Islet precursor cell (in vitro differentiated cells): ENCODE data around the gene DNAJC24.

Experiments used
- DNase-seq: peaks from one replicate; pipeline ENCODE4 v3.0.0-alpha.2; 2018

Gene DNAJC24

DNA sequence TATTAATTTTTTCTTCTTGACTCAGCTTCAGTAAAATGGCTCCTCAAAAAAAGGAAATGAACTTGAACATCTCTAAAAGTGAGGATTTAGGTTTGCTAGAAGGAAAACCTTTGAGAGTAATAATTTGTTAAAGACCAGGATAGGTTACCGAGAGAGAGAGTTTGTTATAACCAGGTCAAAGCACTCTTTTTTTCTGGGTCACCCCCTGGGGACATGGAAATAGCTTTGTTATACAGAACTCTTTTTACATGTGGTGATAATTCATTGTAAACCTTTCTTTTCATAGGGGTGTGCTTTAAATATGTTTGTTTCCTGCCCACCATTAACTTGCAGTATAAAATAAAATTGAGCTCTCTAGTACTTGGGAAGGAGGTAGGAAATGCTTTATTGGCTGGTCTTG lies 47.7 kb downstream of the DNAJC24 start:
- no peak for DNase-seq

DNA sequence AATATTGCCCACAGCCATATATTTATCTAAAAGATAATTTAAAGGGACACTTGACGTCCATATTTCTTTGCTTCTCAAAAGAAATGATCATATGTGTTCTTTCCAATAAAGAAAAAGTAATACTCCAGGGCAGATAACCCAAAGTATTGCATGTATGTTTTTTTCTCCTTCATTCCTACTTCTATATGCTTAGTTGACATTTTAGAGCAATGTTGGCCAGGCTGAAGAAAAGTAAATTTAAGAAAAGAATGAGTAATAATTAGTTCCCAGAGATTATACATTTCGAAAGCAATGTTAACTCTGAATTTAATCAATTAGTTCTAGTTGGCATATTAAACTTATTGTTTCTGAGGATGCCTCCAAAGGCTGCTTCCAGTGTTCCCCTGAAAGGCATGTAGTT lies 48.2 kb downstream of the DNAJC24 start:
- DNase-seq: no peak

DNA sequence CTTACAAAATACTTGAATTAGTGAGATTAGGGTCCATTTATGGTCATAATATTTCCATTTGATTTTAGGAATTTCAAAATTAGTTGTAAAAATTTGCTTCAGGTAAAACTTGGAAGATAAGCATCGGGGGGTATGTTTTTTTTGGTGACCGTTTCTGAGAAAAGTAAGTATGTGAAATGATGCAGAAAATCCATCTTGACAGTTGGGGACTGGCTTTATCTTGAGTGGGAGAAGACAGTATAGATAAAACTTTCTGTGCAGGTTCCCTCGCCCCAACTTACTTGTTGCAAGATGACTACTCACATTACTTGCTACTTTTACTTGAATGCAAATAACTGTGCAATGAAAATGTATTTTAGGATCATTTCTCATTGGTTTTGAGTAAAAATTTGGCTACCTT lies 49.5 kb downstream of the DNAJC24 start:
- DNase-seq: no peak

DNA sequence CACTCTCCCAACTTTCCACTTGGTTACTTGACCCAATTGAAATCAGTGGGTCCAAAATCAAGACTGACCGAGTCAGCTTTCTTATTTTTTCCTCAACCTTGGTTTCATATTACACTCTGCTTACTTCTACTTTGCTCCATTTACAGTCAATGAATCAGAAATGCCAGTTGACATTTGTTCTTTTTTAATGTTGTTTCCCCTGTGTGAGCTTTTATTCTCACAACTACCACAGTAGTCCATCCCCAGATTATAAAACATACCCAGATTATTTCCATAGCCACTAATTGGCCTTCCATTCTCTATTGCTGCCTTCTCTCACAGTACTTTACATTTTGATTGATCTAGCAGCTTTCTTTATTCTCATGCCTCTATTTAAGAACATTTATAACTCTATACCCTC lies 50.0 kb downstream of the DNAJC24 start:
- DNase-seq: no peak

DNA sequence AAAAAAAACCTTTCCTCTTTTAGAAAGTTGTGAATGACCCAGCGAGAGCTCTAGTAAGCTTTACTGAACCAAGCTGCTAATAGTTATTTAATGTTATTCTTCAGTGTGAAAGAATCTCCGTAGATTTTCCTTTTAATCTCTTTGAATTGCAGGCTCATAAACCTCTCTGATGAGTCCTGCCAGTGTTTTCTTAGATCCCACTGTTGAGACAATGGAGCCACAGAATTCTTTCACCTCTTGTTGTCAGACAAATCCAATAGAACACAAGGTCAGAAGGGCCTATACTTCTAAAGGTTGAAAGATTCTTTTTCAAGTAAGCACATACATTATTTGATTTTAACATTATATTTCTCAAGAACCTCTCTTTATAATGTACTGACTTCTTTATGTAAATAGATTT lies 52.2 kb downstream of the DNAJC24 start:
- no peak for DNase-seq

DNA sequence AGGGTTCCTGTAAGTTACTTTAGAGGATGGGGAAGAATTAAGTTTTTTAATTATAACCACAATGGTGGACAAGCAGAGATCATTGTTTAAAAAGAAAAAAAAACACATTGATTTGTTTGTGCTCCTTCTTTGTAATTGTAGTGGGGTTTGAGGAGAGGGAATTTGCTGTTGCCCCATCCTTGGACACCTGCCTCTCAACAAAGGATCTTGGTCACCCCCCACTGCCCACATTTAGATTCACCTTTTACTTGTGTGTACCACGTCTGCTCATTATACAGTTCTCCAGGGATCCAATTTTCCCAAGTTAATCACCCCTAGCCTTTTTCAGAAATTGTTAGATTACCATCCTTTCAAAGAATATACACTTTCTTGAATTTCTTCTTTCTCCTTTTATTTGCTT lies 53.0 kb downstream of the DNAJC24 start:
- DNase-seq: no peak

DNA sequence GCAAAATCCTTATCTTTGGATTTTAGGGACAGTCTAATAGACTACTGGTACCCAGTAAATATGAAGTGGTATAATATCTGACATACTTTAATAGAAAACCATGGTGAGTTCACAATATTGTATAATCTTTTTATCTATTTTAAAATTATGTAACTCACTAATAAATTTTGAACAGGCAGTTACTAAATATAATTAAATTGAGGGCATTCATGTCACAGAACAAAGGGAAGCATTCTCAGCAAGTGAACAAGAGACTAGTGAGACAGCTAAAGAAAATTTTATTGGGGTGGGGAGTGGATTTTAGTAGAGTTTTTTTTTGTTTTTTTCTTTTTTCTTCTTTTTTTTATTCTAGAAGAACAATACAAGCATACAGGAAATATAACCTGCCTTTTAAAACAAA lies 55.0 kb downstream of the DNAJC24 start:
- no peak for DNase-seq

DNA sequence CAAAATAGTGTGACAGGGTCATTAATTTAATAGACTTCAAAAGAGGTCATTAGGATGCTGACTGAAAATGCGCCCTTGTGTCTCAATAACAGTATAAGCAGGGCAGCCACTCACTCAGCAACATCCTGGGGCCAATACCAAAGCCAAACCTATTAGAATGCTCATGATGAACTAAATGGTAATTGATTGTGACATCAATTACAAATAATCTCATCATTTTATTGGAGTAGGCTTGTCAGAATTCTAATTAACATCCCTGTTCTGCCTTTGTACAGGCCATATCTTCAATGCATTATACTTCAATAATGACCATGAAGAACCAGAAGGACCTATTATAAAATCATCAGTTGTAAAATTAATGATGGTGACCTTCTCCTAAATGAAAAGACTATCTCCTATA lies 64.2 kb downstream of the DNAJC24 start:
- no peak for DNase-seq

DNA sequence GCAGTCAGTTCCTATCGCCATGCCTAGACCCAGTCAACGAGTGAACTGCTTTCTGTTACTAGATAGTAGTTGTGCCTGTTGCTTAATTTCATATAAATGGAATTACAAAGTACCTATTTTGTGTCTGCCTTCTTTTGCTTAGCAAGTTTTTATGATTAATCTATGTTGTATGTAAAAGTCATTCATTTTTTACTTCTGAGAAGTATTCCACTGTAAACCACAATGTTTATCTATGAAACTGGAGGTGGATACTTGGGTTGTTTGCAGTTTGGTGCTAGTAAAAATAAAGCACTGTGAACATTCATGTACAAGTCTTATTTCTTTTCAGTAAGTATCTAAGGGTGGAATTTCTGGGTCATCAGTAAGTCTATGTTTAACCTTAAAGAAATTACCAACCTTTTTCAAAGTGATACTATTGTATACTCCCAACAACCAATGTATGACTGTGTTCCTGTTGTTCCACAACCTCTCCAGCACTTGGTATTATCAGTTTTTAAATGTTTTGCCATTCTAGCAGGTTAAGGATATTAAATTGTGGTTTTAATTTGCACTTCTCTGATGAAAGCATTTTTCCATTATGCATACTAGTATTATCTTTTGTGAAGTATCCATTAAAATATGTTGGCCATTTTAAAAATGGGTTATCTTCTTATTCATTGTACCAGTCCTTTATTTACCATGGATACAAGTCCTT lies 68.2 kb downstream of the DNAJC24 start:
- DNase-seq: no peak

DNA sequence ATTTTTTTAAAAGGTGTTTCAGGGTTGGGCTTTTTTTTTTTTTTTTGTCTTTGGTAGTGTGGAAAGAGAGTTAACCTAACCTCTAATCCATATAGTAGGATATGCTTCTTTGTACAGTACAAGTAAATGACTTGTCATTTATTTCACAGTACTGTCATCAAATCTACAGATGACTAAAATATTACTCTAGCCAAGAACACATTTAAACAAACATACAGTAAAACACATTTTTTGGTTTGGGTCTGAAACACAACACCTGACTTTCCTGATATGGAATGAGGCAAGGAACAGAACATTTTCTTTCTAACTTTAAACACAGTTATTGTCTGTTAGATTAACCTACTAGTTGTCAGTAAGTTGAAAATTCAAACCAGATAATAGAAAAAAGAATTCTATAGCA lies 71.6 kb downstream of the DNAJC24 start:
- no peak for DNase-seq

DNA sequence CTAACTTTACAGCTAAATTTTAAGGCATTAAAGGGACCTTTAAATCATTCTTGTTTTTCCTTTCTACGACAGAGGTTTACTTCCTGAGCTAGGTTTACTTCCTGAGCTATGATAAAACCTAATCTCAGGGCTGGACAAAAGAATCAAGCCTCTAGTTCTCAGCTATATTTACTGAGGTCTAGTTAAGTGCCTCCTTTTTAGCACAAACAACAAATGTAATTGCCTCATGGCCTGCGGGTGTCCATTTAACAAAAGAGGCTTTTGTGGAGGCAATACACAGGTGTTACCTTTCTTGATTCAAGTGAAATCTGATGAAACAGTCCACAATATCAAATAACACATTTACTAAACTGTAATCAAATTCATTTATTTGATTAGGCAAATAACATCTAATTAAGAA lies 72.4 kb downstream of the DNAJC24 start:
- DNase-seq: no peak

DNA sequence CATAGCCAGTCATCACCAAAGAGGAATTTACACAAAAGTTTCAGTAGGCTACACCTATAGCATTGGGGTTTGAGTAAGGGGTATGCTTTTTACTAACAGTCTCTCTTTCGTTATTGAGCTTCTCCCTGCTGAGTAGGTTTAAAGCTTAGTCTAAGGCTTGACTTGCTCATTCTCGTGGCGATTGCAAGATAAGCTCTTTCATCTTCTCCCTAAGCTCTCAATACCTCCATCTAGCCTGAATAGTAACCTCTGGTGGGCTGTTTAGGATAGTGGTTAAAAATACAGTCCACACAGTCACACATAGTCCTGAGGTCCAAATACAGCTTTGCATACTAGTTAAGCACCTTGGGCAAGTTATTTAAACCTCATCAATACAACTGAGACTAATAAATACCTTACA lies 74.1 kb downstream of the DNAJC24 start:
- DNase-seq: no peak

DNA sequence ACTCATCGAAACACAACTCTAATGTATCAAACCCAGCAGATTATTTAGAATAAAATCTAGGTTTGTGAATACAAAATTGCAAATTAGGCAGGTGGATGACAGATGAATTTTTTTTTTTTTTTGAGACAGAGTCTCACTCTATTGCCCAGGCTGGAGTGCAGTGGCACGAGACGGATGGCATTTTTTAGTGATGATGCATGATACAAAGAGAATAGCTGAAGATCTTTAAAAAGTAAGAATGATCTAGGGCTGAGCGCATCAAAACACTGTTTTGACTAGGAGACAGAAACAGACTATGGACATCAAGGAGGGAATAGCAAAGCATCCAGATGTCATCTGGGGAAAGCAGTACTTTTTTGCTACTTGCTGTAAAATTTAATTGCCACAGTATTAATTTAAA lies 76.0 kb downstream of the DNAJC24 start:
- DNase-seq: no peak

DNA sequence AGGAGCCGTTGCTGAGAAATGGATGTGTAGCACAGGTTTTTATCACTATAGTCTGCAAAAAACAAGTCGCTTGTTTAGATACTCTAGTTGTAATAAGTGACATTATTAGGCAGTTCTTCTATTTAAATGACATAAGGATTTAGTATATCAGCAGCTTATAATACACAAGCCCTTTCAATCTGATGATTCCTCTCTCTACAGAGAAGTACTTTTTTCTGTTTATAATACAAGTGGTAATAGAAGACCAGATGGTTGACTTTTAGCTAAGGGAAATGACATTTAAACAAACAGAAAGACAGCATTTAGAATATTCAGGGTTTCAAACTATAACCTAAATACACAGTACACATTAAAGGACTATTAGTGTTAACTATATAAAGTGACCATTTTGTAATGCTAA lies 79.4 kb downstream of the DNAJC24 start:
- DNase-seq: no peak

DNA sequence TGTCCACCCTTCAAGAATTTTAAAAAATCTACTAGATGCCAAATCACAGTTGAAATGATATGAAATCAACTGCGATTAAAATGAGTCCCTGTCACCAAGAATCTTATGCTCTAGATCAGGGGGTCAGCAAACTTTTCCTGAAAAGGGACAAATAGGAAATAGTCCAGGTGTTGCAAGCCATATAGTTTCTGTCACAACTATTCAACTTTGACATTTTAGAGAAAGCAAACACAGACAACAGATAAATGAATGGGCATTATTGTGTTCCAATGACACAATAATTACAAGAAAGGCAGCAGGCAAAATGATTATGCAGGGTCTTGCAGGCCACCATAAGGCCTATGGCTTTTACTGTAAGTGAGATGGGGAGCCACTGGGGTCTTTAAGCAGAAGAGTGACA lies 81.2 kb downstream of the DNAJC24 start:
- DNase-seq: no peak

DNA sequence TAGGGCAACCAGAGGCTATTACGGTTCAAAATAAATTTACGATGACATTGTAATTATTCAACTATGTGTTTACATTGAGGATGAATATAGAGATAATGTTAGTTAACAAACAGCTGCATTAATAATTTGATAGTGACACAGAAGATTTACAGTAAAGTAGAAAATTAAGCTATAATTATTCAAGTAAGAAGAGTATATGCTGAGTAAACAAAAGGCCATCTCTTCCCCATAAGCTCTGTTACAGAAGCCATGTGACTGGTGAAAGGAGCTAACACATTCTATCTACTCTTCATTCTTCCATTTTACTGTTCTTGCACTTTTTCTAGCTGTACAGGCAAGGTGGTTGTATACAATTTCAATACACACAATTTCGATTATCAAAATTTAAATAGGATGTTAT lies 85.5 kb downstream of the DNAJC24 start:
- no peak for DNase-seq

DNA sequence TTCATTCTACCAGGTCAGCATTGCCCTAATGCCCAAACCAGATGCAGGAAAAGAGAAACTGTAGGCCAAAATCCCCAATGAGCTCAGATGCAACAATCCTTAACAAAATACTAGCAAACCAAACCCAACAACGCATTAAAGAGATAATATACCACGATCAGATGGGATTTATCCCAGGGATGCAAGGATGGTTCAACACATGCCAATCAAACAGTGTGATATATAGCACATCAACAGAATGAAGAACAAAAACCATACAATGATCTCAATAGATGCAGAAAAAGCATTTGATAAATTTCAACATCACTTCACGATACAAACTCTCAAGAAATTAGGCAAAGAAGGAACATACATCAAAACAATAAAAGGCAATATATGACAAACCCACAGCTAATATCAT lies 94.8 kb downstream of the DNAJC24 start:
- no peak for DNase-seq

DNA sequence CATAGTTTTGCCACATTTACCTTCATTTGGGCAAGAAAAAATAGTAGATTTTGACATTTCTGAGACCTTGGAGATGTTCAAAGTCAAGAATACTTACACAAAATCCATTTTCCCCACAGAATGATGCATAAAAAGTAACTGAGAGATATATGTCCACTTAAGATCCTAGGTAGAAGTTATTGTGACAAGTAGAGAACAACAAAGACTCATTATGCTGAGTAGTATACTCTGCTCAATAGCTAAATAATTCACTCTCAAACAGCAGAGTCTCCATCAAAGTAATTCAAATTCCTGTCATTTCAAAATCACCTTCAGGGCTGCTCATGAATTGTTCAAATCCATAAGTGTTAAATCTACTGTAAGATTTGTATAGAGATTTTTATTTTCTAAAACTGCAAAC lies 104.4 kb downstream of the DNAJC24 start:
- no peak for DNase-seq

DNA sequence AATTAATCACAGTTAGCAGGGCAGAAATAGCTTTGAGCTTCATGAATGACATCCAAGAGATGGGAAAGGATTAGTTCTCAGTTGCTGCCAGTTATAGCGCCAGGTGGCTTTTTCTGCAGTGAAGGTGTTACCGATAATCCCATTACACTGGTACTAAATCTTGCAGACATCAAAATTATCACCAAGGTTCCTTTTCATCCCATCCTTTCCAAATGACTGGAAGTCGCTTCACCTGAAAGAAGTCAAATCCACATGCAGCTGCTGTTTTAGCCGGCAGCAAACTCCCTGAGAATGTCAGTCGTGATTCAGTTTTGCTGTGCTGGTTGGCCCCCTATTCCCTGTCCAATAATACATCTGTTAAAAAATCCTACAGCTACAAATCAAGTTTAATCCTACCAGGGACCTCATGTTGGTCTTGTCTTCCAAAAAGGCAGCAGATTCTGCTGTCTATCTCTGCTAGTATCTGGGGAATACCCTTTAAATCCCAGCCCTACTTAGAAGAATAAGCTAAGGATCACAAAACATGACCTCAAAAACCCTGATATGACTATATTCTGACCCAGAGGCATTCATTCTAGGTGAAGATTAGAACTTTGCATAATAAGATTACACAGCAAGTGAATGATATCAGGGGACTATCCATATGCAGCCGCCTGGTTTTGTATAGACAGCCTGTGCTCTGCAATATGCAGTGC lies 108.0 kb downstream of the DNAJC24 start:
- no peak for DNase-seq

DNA sequence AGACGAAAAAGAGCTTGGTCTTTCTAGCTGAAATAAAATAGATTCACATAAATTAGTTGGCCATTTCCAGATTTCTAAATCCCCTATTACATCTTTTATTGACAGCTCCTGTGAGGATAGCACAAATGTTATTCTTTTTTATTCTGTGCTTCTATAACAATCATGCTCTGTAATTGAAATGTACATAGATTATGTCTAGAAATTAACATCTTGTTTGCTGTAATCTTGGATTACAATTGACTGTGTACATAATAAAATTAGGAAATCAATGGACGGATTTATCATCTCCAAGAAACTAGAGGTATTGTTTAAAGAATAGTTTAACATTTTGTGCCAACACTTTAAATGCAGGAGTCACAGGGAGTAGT lies 108.5 kb downstream of the DNAJC24 start:
- DNase-seq: no peak

DNA sequence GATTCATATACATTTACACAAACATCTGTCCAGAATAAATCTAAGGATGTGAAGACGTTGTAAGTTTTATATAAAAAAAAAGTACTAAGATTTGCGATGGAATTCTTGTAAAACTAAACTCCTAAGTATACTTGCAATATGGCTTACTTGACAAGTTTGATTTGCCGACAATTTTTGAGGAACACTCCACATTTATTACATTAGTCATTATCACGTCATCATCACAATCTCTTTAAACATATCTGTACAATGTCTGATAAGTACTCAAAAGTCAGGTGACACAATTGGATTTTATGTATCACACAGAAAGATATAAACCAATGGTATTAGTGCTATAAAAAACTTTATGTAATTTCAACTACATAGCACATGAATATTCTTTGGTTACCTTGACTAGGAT lies 109.4 kb downstream of the DNAJC24 start:
- no peak for DNase-seq

DNA sequence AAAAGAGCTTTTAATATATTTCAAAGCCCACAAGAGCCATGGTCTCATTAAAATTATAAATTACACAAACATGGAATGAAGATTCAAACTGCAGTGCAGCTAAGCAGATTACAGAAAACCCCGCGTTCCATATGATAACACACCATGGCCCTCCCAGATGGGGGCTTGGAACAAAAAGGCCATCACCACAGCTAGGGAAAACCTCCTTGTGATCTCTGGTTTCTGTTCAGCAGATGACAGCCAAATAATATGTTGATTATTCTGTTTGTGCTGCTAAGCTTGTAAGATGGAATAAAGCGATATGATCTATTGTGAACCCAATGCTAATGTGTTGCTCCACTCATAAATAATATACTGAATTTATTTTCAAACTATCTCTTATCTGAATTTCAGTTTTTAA lies 111.3 kb downstream of the DNAJC24 start:
- DNase-seq: no peak
